IMR-90 (cell line): ENCODE measurements around the gene ZNF211. TPM values are rescaled to one million over a fixed set of nuclear protein-coding genes. Genes with fewer than 3 reads are reported as not detected.
A peak's percentile ranks its signal among the peaks of the same experiment; 100 is the strongest.

Source experiments
- ATAC-seq: fragments of 200-7000 bp; cut with Tn5 transposase; 2 replicates; pipeline ENCODE4 v1.9.1; 2020; ENCODE audit warnings: low read depth, mild to moderate bottlenecking, moderate library complexity
- BruUV-seq: library from RNA; stranded (reverse); fragments of 400-500 nt; replicated peaks from 2 replicates; lab custom pipeline; 2021; lab: Mats Ljungman, UMichigan
- CTCF ChIA-PET: fragments of 300-600 bp; formaldehyde crosslinking; extraction: SDS; loops from one replicate; lab custom pipeline; 2021; ENCODE audit warnings: antibody characterized with exemption; lab: Yijun Ruan, JAX
- POLR2A ChIA-PET: fragments of 300-600 bp; sonication (Branson Sonifier 250); formaldehyde crosslinking; loops from one replicate; lab custom pipeline; 2022; ENCODE audit warnings: antibody characterized with exemption; ENCODE audit not compliant: unreplicated experiment; lab: Charles Lee
- DNase-seq: peaks from one replicate; pipeline ENCODE4 v3.0.0; 2013
- H2AFZ ChIP-seq: replicated peaks from 2 replicates; pipeline ENCODE3; 2013; ENCODE audit warnings: low read length, mild to moderate bottlenecking; ENCODE audit not compliant: poor library complexity
- H2AK5ac ChIP-seq: 2 replicates; pipeline ENCODE4 v1.6.1; 2013; ENCODE audit warnings: low read depth, low read length, inconsistent platforms
- H2AK9ac ChIP-seq: replicated peaks from 2 replicates; pipeline ENCODE3; 2013; ENCODE audit warnings: mild to moderate bottlenecking, low read depth, low read length, moderate library complexity; ENCODE audit not compliant: poor library complexity
- H2BK120ac ChIP-seq: 2 replicates; pipeline ENCODE4 v1.6.1; 2013; ENCODE audit warnings: low read depth, low read length, inconsistent platforms
- H2BK15ac ChIP-seq: 3 replicates; pipeline ENCODE4 v1.6.1; 2013; ENCODE audit warnings: low read depth, low read length, inconsistent platforms
- H2BK20ac ChIP-seq: 2 replicates; pipeline ENCODE4 v1.6.1; 2013; ENCODE audit warnings: low read depth, mild to moderate bottlenecking, inconsistent platforms, low read length, moderate library complexity
- H2BK5ac ChIP-seq: 2 replicates; pipeline ENCODE4 v1.6.1; 2013; ENCODE audit warnings: mild to moderate bottlenecking, low read depth, low read length, inconsistent platforms; ENCODE audit not compliant: poor library complexity, severe bottlenecking
- H3K14ac ChIP-seq: replicated peaks from 2 replicates; pipeline ENCODE4 v1.6.1; 2013; ENCODE audit warnings: low read depth, low read length, inconsistent platforms
- H3K18ac ChIP-seq: 2 replicates; pipeline ENCODE4 v1.6.1; 2013; ENCODE audit warnings: low read depth, low read length, control low read depth
- H3K23ac ChIP-seq: 2 replicates; pipeline ENCODE4 v1.6.1; 2013; ENCODE audit warnings: low read depth, low read length, inconsistent platforms
- H3K27ac ChIP-seq: 2 replicates; pipeline ENCODE4 v1.5.1; 2013; ENCODE audit warnings: mild to moderate bottlenecking, control low read depth, low read length; ENCODE audit not compliant: insufficient read depth
- H3K27me3 ChIP-seq: 2 replicates; pipeline ENCODE4 v1.6.1; 2013; ENCODE audit warnings: low read length; ENCODE audit not compliant: control insufficient read depth, insufficient read depth
- H3K36me3 ChIP-seq: 2 replicates; pipeline ENCODE4 v1.6.1; 2013; ENCODE audit warnings: low read length, mixed read lengths; ENCODE audit not compliant: control insufficient read depth, insufficient read depth
- H3K4ac ChIP-seq: 2 replicates; pipeline ENCODE4 v1.6.1; 2013; ENCODE audit warnings: low read depth, low read length, inconsistent platforms
- H3K4me1 ChIP-seq: 2 replicates; pipeline ENCODE4 v1.6.1; 2013; ENCODE audit warnings: low read length, mixed read lengths; ENCODE audit not compliant: control insufficient read depth, insufficient read depth
- H3K4me2 ChIP-seq: 2 replicates; pipeline ENCODE4 v1.6.1; 2013; ENCODE audit warnings: low read depth, mild to moderate bottlenecking, control low read depth, low read length, moderate library complexity
- H3K4me3 ChIP-seq: 2 replicates; pipeline ENCODE4 v1.5.1; 2013; ENCODE audit warnings: low read depth, mild to moderate bottlenecking, control low read depth, low read length, moderate library complexity; ENCODE audit not compliant: insufficient read depth
- H3K56ac ChIP-seq: 2 replicates; pipeline ENCODE4 v1.6.1; 2013; ENCODE audit warnings: low read length, inconsistent platforms; ENCODE audit not compliant: insufficient read depth; ENCODE audit errors: extremely low read depth
- H3K79me1 ChIP-seq, 2 experiments: 2 replicates each; pipeline ENCODE4 v1.6.1; 2013; ENCODE audit warnings: low read length in 2 of 2, inconsistent platforms in 1 of 2, low read depth in 1 of 2
- H3K9ac ChIP-seq: 2 replicates; pipeline ENCODE4 v1.6.1; 2013; ENCODE audit warnings: low read depth, low read length, control low read depth
- H3K9me1 ChIP-seq: 2 replicates; pipeline ENCODE4 v1.6.1; 2013; ENCODE audit warnings: low read length, inconsistent platforms; ENCODE audit not compliant: insufficient read depth
- H3K9me3 ChIP-seq: 2 replicates; pipeline ENCODE4 v1.6.1; 2013; ENCODE audit warnings: low read length; ENCODE audit not compliant: control insufficient read depth, insufficient read depth
- H4K20me1 ChIP-seq: 2 replicates; pipeline ENCODE4 v1.6.1; 2013; ENCODE audit warnings: low read length, inconsistent platforms; ENCODE audit not compliant: insufficient read depth
- H4K5ac ChIP-seq: 2 replicates; pipeline ENCODE4 v1.6.1; 2013; ENCODE audit warnings: mild to moderate bottlenecking, low read depth, low read length, control low read depth
- H4K8ac ChIP-seq, 2 experiments: 2 replicates each; pipeline ENCODE4 v1.6.1; 2013; ENCODE audit warnings: low read depth in 2 of 2, low read length in 2 of 2, control low read depth in 1 of 2, inconsistent platforms in 1 of 2
- H4K91ac ChIP-seq: 2 replicates; pipeline ENCODE4 v1.6.1; 2013; ENCODE audit warnings: low read depth, low read length, inconsistent platforms; ENCODE audit not compliant: insufficient read depth
- BHLHE40 ChIP-seq: fragments of 150-350 bp; IDR thresholded peaks from 2 replicates; pipeline ENCODE4 v1.6.1; 2016; ENCODE audit warnings: mild to moderate bottlenecking, low read depth, low read length
- CEBPB ChIP-seq: IDR thresholded peaks from 2 replicates; pipeline ENCODE4 v1.6.1; 2012; ENCODE audit warnings: low read depth, low read length, improper control_type of control experiment
- CHD1 ChIP-seq: IDR thresholded peaks from 2 replicates; pipeline ENCODE4 v1.6.1; 2012; ENCODE audit warnings: low read depth, low read length, improper control_type of control experiment
- ELK1 ChIP-seq: fragments of 150-350 bp; IDR thresholded peaks from 2 replicates; pipeline ENCODE4 v1.6.1; 2016; ENCODE audit warnings: low read depth, mild to moderate bottlenecking, low read length, moderate library complexity, borderline replicate concordance
- FOS ChIP-seq: fragments of 150-350 bp; IDR thresholded peaks from 2 replicates; pipeline ENCODE4 v1.6.1; 2016; ENCODE audit warnings: low read depth, low read length
- MAFK ChIP-seq: IDR thresholded peaks from 2 replicates; pipeline ENCODE4 v1.6.1; 2012; ENCODE audit warnings: low read depth, low read length, improper control_type of control experiment
- MAZ ChIP-seq: IDR thresholded peaks from 2 replicates; pipeline ENCODE4 v1.6.1; 2012; ENCODE audit warnings: low read depth, mild to moderate bottlenecking, low read length, improper control_type of control experiment, moderate library complexity, borderline replicate concordance
- MXI1 ChIP-seq: IDR thresholded peaks from 2 replicates; pipeline ENCODE4 v1.6.1; 2012; ENCODE audit warnings: low read depth, mild to moderate bottlenecking, low read length, moderate library complexity, borderline replicate concordance
- POLR2A ChIP-seq: IDR thresholded peaks from 2 replicates; pipeline ENCODE4 v1.6.1; 2012; ENCODE audit warnings: mild to moderate bottlenecking, low read depth, low read length
- RAD21 ChIP-seq: IDR thresholded peaks from 2 replicates; pipeline ENCODE4 v1.6.1; 2012; ENCODE audit warnings: low read length, improper control_type of control experiment
- RCOR1 ChIP-seq: IDR thresholded peaks from 2 replicates; pipeline ENCODE4 v1.6.1; 2012; ENCODE audit warnings: mild to moderate bottlenecking, low read length, improper control_type of control experiment; ENCODE audit not compliant: insufficient replicate concordance
- RFX5 ChIP-seq: IDR thresholded peaks from 2 replicates; pipeline ENCODE4 v1.8.0; 2012; ENCODE audit warnings: low read depth, mild to moderate bottlenecking, low read length, moderate library complexity
- SMC3 ChIP-seq: fragments of 150-350 bp; IDR thresholded peaks from 2 replicates; pipeline ENCODE4 v1.6.1; 2016; ENCODE audit warnings: low read depth, mild to moderate bottlenecking, antibody characterized with exemption, low read length, moderate library complexity
- USF2 ChIP-seq: fragments of 150-350 bp; IDR thresholded peaks from 2 replicates; pipeline ENCODE4 v1.6.1; 2017; ENCODE audit warnings: mild to moderate bottlenecking, antibody characterized with exemption, low read length, low read depth
- WGBS, 2 experiments: methylation state at CpG; one replicate each; pipeline versions ENCODE4 v1.1.5 to v1.1.7; 2013; ENCODE audit warnings: missing lambda C conversion rate in 2 of 2; ENCODE audit not compliant: insufficient read length in 1 of 2; ENCODE audit errors: extremely low coverage in 2 of 2; 5-methylcytosine and 5-hydroxymethylcytosine counted together
- dilution Hi-C: fragments of 300-500 bp; cut with HindIII; formaldehyde crosslinking; loops from one replicate; pipeline ENCODE4 v1.14.3; 2018; ENCODE audit warnings: low sequenced_read_pairs; ENCODE audit not compliant: unreplicated experiment
- in situ Hi-C: fragments of 300-500 bp; cut with MboI; formaldehyde crosslinking; loops from 3 replicates; pipeline ENCODE4 v1.14.3; 2019; ENCODE audit warnings: low sequenced_read_pairs, inconsistent platforms, mixed read lengths
- intact Hi-C: fragments of 100-400 bp; cut with micrococcal nuclease; formaldehyde crosslinking; loops from 2 replicates; pipeline ENCODE4 v1.10.0; 2022
- polyA plus RNA-seq, 3 experiments: library from polyadenylated mRNA; depleted of rRNA; stranded (reverse); fragments of >200 nt; gene quantifications; 2 replicates each; pipeline ENCODE4 v1.2.3, GENCODE V29; 2012; ENCODE audit warnings: low replicate concordance in 1 of 3
- total RNA-seq: library from RNA; depleted of rRNA; stranded (reverse); fragments of >200 nt; gene quantifications from 2 replicates; pipeline ENCODE4 v1.2.3, GENCODE V29; 2012

ZNF211 gene
- total and polyA plus RNA-seq, 2 of the 4 experiments (the other 2 are of a cell fraction) = 8.7 to 13.1 TPM

GRCh38 chr19:57613941-57614743 is 18.8 kb upstream of the ZNF211 start, which contains the start of gene ZNF134:
Gene ZNF134, plus strand, starts transcription at chr19:57614242. Its CDS starts 5,227 bp downstream, at chr19:57619469.
- Histone ChIP-seq H3K79me1 (peaks cover 26 to 54% of the 10 kb centered on the region in 2 experiments; a peak in 3 of 4 replicates), H3K9ac (peak within 1 kb of the TSS; percentile 70), H3K56ac (no peak within 1 kb of the TSS), H2BK15ac (no peak within 1 kb of the TSS), H2AK9ac (peak within 1 kb of the TSS; percentile 98), H3K9me1 (no peaks in the 10 kb centered on the region), H4K8ac (peak within 1 kb of the TSS; percentile 96 to 98), H4K20me1 (no peaks in the 10 kb centered on the region), H3K4ac (peak within 1 kb of the TSS; percentile 85), H3K4me2 (peak within 1 kb of the TSS; percentile 94), H3K14ac (peak within 1 kb of the TSS; percentile 83), H3K18ac (no peak within 1 kb of the TSS), H3K36me3 (peaks cover 36% of the 10 kb centered on the region), H3K27me3 (no peaks in the 10 kb centered on the region), H4K91ac (peak within 1 kb of the TSS; percentile 29; the same call in 1 of the 2 replicates), H3K4me3 (peak within 1 kb of the TSS; percentile 96), H4K5ac (peak within 1 kb of the TSS; percentile 73), H3K9me3 (peaks cover 42% of the 10 kb centered on the region), H2BK120ac (no peak within 1 kb of the TSS; the same call in 1 of the 2 replicates), H2BK20ac (no peak within 1 kb of the TSS), H3K27ac (peak within 1 kb of the TSS; percentile 66), H2BK5ac (peak within 1 kb of the TSS; percentile 12), H2AFZ (peak within 1 kb of the TSS; percentile 99), H2AK5ac (peak within 1 kb of the TSS; percentile 93), H3K23ac (peak within 1 kb of the TSS; percentile 99), H3K4me1 (peaks cover 2% of the 10 kb centered on the region; the same call in 1 of the 2 replicates)
- 1% methylated on average over 40 of the region's 64 CpGs; no CpG with 5 or more reads in 1 of the 2 experiments for WGBS, 2 experiments
- POLR2A ChIA-PET = interaction anchor here (0.5 to 0.9 kb wide), 3 partner anchors 10 to 55 kb away, joined by 3 to 4 read pairs (median 3); no protein-coding TSS in a partner anchor
- DNase-seq = peak; percentile 87
- intact Hi-C loops = no loop called here
- dilution Hi-C loops = no loop called here
- CTCF ChIA-PET = no interaction called here
- in situ Hi-C loops = no loop called here
- no TSS peak for BruUV-seq
- peak; percentile 99 for ATAC-seq
- no peak for TF ChIP-seq RFX5
- TF ChIP-seq FOS = no peak
- TF ChIP-seq CEBPB = no peak
- no peak for TF ChIP-seq USF2
- TF ChIP-seq RAD21 = no peak; the same call in 1 of the 2 replicates
- TF ChIP-seq BHLHE40 = no peak
- peak; percentile 32; the same call in 1 of the 2 replicates for TF ChIP-seq MAZ
- peak; percentile 70; the same call in 1 of the 2 replicates for TF ChIP-seq MXI1
- TF ChIP-seq POLR2A = 0 out of 2 replicates have a peak, but pooled peaks have one; percentile 42
- no peak for TF ChIP-seq CHD1
- TF ChIP-seq RCOR1 = no peak
- TF ChIP-seq ELK1 = no peak
- no peak for TF ChIP-seq MAFK
- TF ChIP-seq SMC3 = peak; percentile 11; the same call in 1 of the 2 replicates
